HL-60 (cell line): ENCODE data around the gene NEK5.
"Not testable (repeated sequence)": the region's sequence is repeated elsewhere in the genome, so short reads cannot be mapped to it uniquely, and the experiment has no call there.

ENCODE experiments used
- DNase-seq, 2 experiments: peaks; one replicate each; pipeline ENCODE4 v3.0.0-alpha.2; 2010 to 2020; ENCODE audit warnings: low read depth in 1 of 2, low spot score in 1 of 2
- H3K27ac ChIP-seq: fragments of 250-450 bp; sonication (Bioruptor Pico); replicated peaks from 2 replicates; pipeline ENCODE4 v1.5.1; 2020; ENCODE audit warnings: mild to moderate bottlenecking, moderate library complexity
- H3K27me3 ChIP-seq: fragments of 250-450 bp; sonication (Bioruptor Pico); 2 replicates; pipeline ENCODE4 v1.5.1; 2021; ENCODE audit warnings: mild to moderate bottlenecking, moderate library complexity; ENCODE audit not compliant: insufficient read depth, poor library complexity, severe bottlenecking
- H3K4me3 ChIP-seq: replicated peaks from 2 replicates; pipeline ENCODE4 v1.5.1; 2011; ENCODE audit warnings: mild to moderate bottlenecking, control low read depth, low read length; ENCODE audit not compliant: insufficient read depth
- GABPA ChIP-seq: IDR thresholded peaks from 2 replicates; pipeline ENCODE4 v1.6.1; 2012; ENCODE audit warnings: low read depth
- POLR2AphosphoS5 ChIP-seq: IDR thresholded peaks from 2 replicates; pipeline ENCODE4 v1.6.1; 2012; ENCODE audit warnings: low read depth
- SPI1 ChIP-seq: IDR thresholded peaks from 2 replicates; pipeline ENCODE4 v1.6.1; 2012; ENCODE audit warnings: low read depth, mild to moderate bottlenecking, borderline replicate concordance
- TF ChIP-seq, protein P1 (sequence below): IDR thresholded peaks from 2 replicates; pipeline ENCODE4 v1.6.1; 2012; ENCODE audit warnings: low read depth; ENCODE audit not compliant: insufficient replicate concordance
- TF ChIP-seq, protein P2 (sequence below): IDR thresholded peaks from one replicate; pipeline ENCODE4 v1.5.1; 2011; ENCODE audit warnings: low read length, control low read depth, inconsistent platforms; ENCODE audit not compliant: insufficient read depth

NEK5 gene

DNA sequence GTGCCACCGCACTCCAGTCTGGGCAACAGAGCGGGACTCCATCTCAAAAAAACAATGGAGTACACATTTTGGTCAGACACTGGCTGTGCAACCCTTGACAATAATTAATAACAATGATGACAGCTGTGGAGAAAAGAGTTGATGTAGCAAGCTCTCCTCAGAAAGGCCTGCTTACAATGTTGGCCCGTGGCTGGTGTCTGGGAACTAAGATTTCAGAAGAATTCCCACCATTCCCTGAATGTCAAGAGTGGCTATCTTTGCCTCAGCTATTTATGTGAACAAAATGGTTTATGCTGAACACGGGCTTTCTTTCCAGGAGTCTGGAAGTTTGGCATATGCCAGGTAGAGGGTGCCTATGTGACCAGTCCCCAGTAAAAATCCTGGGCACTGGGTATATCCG lies 25.5 kb downstream of the NEK5 start:
- Histone ChIP-seq H3K27me3 (no peaks in the 10 kb centered on the region), H3K4me3 (no peak overlapping the region), H3K27ac (no peak overlapping the region)
- no peak for TF ChIP-seq GABPA
- no peak for TF ChIP-seq SPI1
- TF ChIP-seq, protein P1, sequence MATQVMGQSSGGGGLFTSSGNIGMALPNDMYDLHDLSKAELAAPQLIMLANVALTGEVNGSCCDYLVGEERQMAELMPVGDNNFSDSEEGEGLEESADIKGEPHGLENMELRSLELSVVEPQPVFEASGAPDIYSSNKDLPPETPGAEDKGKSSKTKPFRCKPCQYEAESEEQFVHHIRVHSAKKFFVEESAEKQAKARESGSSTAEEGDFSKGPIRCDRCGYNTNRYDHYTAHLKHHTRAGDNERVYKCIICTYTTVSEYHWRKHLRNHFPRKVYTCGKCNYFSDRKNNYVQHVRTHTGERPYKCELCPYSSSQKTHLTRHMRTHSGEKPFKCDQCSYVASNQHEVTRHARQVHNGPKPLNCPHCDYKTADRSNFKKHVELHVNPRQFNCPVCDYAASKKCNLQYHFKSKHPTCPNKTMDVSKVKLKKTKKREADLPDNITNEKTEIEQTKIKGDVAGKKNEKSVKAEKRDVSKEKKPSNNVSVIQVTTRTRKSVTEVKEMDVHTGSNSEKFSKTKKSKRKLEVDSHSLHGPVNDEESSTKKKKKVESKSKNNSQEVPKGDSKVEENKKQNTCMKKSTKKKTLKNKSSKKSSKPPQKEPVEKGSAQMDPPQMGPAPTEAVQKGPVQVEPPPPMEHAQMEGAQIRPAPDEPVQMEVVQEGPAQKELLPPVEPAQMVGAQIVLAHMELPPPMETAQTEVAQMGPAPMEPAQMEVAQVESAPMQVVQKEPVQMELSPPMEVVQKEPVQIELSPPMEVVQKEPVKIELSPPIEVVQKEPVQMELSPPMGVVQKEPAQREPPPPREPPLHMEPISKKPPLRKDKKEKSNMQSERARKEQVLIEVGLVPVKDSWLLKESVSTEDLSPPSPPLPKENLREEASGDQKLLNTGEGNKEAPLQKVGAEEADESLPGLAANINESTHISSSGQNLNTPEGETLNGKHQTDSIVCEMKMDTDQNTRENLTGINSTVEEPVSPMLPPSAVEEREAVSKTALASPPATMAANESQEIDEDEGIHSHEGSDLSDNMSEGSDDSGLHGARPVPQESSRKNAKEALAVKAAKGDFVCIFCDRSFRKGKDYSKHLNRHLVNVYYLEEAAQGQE: no peak
- TF ChIP-seq, protein P2, sequence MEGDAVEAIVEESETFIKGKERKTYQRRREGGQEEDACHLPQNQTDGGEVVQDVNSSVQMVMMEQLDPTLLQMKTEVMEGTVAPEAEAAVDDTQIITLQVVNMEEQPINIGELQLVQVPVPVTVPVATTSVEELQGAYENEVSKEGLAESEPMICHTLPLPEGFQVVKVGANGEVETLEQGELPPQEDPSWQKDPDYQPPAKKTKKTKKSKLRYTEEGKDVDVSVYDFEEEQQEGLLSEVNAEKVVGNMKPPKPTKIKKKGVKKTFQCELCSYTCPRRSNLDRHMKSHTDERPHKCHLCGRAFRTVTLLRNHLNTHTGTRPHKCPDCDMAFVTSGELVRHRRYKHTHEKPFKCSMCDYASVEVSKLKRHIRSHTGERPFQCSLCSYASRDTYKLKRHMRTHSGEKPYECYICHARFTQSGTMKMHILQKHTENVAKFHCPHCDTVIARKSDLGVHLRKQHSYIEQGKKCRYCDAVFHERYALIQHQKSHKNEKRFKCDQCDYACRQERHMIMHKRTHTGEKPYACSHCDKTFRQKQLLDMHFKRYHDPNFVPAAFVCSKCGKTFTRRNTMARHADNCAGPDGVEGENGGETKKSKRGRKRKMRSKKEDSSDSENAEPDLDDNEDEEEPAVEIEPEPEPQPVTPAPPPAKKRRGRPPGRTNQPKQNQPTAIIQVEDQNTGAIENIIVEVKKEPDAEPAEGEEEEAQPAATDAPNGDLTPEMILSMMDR: no peak
- TF ChIP-seq POLR2AphosphoS5: no peak
- DNase-seq: no peak

DNA sequence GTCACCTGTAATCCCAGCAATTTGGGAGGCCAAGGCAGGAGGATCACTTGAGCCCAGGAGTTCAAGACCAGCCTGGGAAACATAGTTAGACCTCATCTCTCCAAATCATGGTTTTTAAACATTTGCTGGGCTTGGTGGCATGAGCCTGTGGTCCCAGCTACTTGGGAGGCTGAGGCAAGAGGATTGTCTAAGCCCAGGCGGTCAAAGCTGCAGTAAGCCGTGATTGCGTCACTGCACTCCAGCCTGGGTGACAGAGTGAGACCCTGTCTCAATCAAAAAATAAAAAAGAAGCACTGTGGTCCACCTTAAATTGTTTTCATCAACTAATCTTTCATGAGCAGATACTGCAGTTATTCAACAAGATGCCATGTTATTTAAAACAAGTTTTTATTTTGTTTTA lies 26.4 kb downstream of the NEK5 start:
- not testable (repeated sequence) for DNase-seq, H3K27ac ChIP-seq, H3K4me3 ChIP-seq, H3K27me3 ChIP-seq

DNA sequence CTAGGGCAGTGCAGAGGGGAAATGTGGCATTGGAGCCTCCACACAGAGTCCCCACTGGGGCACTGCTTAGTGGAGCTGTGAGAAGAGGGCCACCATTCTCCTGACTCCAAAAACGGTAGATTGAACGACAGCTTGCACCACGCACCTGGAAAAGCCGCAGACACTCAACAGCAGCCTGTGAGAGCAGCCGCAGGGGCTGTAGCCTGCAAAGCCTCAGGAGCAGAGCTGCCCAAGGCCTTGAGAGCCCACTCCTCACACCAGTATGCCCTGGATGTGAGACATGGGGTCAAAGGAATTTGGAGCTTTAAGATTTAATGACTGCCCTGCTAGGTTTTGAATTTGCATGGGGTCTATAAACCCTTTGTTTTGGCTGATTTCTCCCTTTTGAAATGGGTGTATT lies 31.7 kb downstream of the NEK5 start:
- TF ChIP-seq POLR2AphosphoS5: no peak
- no peak for TF ChIP-seq SPI1
- TF ChIP-seq, protein P1: no peak
- no peak for TF ChIP-seq GABPA
- TF ChIP-seq, protein P2: no peak
- DNase-seq: no peak
- Histone ChIP-seq H3K4me3 (no peak overlapping the region), H3K27ac (no peak overlapping the region), H3K27me3 (no peaks in the 10 kb centered on the region)

DNA sequence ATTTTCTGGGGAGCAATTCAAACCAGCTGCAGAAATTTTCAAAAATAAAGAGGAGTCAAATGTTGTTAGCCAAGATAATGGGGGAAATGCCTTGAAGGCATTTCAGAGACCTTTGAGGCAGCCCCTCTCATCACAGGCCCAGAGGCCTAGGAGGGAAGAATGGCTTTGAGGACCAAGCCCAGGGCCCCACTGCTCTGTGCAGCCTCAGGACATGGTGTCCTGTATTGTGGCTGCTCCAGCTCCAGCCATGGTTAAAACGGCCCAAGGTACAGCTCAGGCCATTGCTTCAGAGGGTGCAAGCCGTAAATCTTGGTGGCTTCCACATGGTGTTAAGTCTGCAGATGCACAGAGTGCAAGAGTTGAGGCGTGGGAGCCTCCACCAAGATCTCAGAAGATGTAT lies 32.1 kb downstream of the NEK5 start:
- no peaks in the 10 kb centered on the region for H3K27me3 ChIP-seq
- H3K27ac ChIP-seq: no peak overlapping the region
- no peak for DNase-seq
- no peak overlapping the region for H3K4me3 ChIP-seq
- no peak for TF ChIP-seq POLR2AphosphoS5
- no peak for TF ChIP-seq GABPA
- TF ChIP-seq, protein P2: no peak
- TF ChIP-seq SPI1: no peak
- TF ChIP-seq, protein P1: no peak
